IMR-90 (cell line): Measurements from ENCODE around the gene RASL11B. TPM values are rescaled to one million over a fixed set of nuclear protein-coding genes. Genes with fewer than 3 reads are reported as not detected.

Experiments
- ATAC-seq: fragments of 200-7000 bp; cut with Tn5 transposase; 2 replicates; pipeline ENCODE4 v1.9.1; 2020; ENCODE audit warnings: low read depth, mild to moderate bottlenecking, moderate library complexity
- BruUV-seq: library from RNA; stranded (reverse); fragments of 400-500 nt; replicated peaks from 2 replicates; lab custom pipeline; 2021; lab: Mats Ljungman, UMichigan
- CTCF ChIA-PET: fragments of 300-600 bp; formaldehyde crosslinking; extraction: SDS; loops from one replicate; lab custom pipeline; 2021; ENCODE audit warnings: antibody characterized with exemption; lab: Yijun Ruan, JAX
- POLR2A ChIA-PET: fragments of 300-600 bp; sonication (Branson Sonifier 250); formaldehyde crosslinking; loops from one replicate; lab custom pipeline; 2022; ENCODE audit warnings: antibody characterized with exemption; ENCODE audit not compliant: unreplicated experiment; lab: Charles Lee
- DNase-seq: peaks from one replicate; pipeline ENCODE4 v3.0.0; 2013
- H2AFZ ChIP-seq: replicated peaks from 2 replicates; pipeline ENCODE3; 2013; ENCODE audit warnings: low read length, mild to moderate bottlenecking; ENCODE audit not compliant: poor library complexity
- H2AK5ac ChIP-seq: 2 replicates; pipeline ENCODE4 v1.6.1; 2013; ENCODE audit warnings: low read depth, low read length, inconsistent platforms
- H2AK9ac ChIP-seq: replicated peaks from 2 replicates; pipeline ENCODE3; 2013; ENCODE audit warnings: mild to moderate bottlenecking, low read depth, low read length, moderate library complexity; ENCODE audit not compliant: poor library complexity
- H2BK120ac ChIP-seq: 2 replicates; pipeline ENCODE4 v1.6.1; 2013; ENCODE audit warnings: low read depth, low read length, inconsistent platforms
- H2BK15ac ChIP-seq: 3 replicates; pipeline ENCODE4 v1.6.1; 2013; ENCODE audit warnings: low read depth, low read length, inconsistent platforms
- H2BK20ac ChIP-seq: 2 replicates; pipeline ENCODE4 v1.6.1; 2013; ENCODE audit warnings: low read depth, mild to moderate bottlenecking, inconsistent platforms, low read length, moderate library complexity
- H2BK5ac ChIP-seq: 2 replicates; pipeline ENCODE4 v1.6.1; 2013; ENCODE audit warnings: mild to moderate bottlenecking, low read depth, low read length, inconsistent platforms; ENCODE audit not compliant: poor library complexity, severe bottlenecking
- H3K14ac ChIP-seq: replicated peaks from 2 replicates; pipeline ENCODE4 v1.6.1; 2013; ENCODE audit warnings: low read depth, low read length, inconsistent platforms
- H3K18ac ChIP-seq: 2 replicates; pipeline ENCODE4 v1.6.1; 2013; ENCODE audit warnings: low read depth, low read length, control low read depth
- H3K23ac ChIP-seq: 2 replicates; pipeline ENCODE4 v1.6.1; 2013; ENCODE audit warnings: low read depth, low read length, inconsistent platforms
- H3K27ac ChIP-seq: 2 replicates; pipeline ENCODE4 v1.5.1; 2013; ENCODE audit warnings: mild to moderate bottlenecking, control low read depth, low read length; ENCODE audit not compliant: insufficient read depth
- H3K27me3 ChIP-seq: 2 replicates; pipeline ENCODE4 v1.6.1; 2013; ENCODE audit warnings: low read length; ENCODE audit not compliant: control insufficient read depth, insufficient read depth
- H3K36me3 ChIP-seq: 2 replicates; pipeline ENCODE4 v1.6.1; 2013; ENCODE audit warnings: low read length, mixed read lengths; ENCODE audit not compliant: control insufficient read depth, insufficient read depth
- H3K4ac ChIP-seq: 2 replicates; pipeline ENCODE4 v1.6.1; 2013; ENCODE audit warnings: low read depth, low read length, inconsistent platforms
- H3K4me1 ChIP-seq: 2 replicates; pipeline ENCODE4 v1.6.1; 2013; ENCODE audit warnings: low read length, mixed read lengths; ENCODE audit not compliant: control insufficient read depth, insufficient read depth
- H3K4me2 ChIP-seq: 2 replicates; pipeline ENCODE4 v1.6.1; 2013; ENCODE audit warnings: low read depth, mild to moderate bottlenecking, control low read depth, low read length, moderate library complexity
- H3K4me3 ChIP-seq: 2 replicates; pipeline ENCODE4 v1.5.1; 2013; ENCODE audit warnings: low read depth, mild to moderate bottlenecking, control low read depth, low read length, moderate library complexity; ENCODE audit not compliant: insufficient read depth
- H3K56ac ChIP-seq: 2 replicates; pipeline ENCODE4 v1.6.1; 2013; ENCODE audit warnings: low read length, inconsistent platforms; ENCODE audit not compliant: insufficient read depth; ENCODE audit errors: extremely low read depth
- H3K79me1 ChIP-seq, 2 experiments: 2 replicates each; pipeline ENCODE4 v1.6.1; 2013; ENCODE audit warnings: low read length in 2 of 2, inconsistent platforms in 1 of 2, low read depth in 1 of 2
- H3K9ac ChIP-seq: 2 replicates; pipeline ENCODE4 v1.6.1; 2013; ENCODE audit warnings: low read depth, low read length, control low read depth
- H3K9me1 ChIP-seq: 2 replicates; pipeline ENCODE4 v1.6.1; 2013; ENCODE audit warnings: low read length, inconsistent platforms; ENCODE audit not compliant: insufficient read depth
- H3K9me3 ChIP-seq: 2 replicates; pipeline ENCODE4 v1.6.1; 2013; ENCODE audit warnings: low read length; ENCODE audit not compliant: control insufficient read depth, insufficient read depth
- H4K20me1 ChIP-seq: 2 replicates; pipeline ENCODE4 v1.6.1; 2013; ENCODE audit warnings: low read length, inconsistent platforms; ENCODE audit not compliant: insufficient read depth
- H4K5ac ChIP-seq: 2 replicates; pipeline ENCODE4 v1.6.1; 2013; ENCODE audit warnings: mild to moderate bottlenecking, low read depth, low read length, control low read depth
- H4K8ac ChIP-seq, 2 experiments: 2 replicates each; pipeline ENCODE4 v1.6.1; 2013; ENCODE audit warnings: low read depth in 2 of 2, low read length in 2 of 2, control low read depth in 1 of 2, inconsistent platforms in 1 of 2
- H4K91ac ChIP-seq: 2 replicates; pipeline ENCODE4 v1.6.1; 2013; ENCODE audit warnings: low read depth, low read length, inconsistent platforms; ENCODE audit not compliant: insufficient read depth
- CEBPB ChIP-seq: IDR thresholded peaks from 2 replicates; pipeline ENCODE4 v1.6.1; 2012; ENCODE audit warnings: low read depth, low read length, improper control_type of control experiment
- CHD1 ChIP-seq: IDR thresholded peaks from 2 replicates; pipeline ENCODE4 v1.6.1; 2012; ENCODE audit warnings: low read depth, low read length, improper control_type of control experiment
- CTCF ChIP-seq: conservative IDR thresholded peaks from 2 replicates; pipeline ENCODE4 v1.5.1; 2012; ENCODE audit warnings: mild to moderate bottlenecking, low read depth, low read length, improper control_type of control experiment
- ELK1 ChIP-seq: fragments of 150-350 bp; IDR thresholded peaks from 2 replicates; pipeline ENCODE4 v1.6.1; 2016; ENCODE audit warnings: low read depth, mild to moderate bottlenecking, low read length, moderate library complexity, borderline replicate concordance
- FOS ChIP-seq: fragments of 150-350 bp; IDR thresholded peaks from 2 replicates; pipeline ENCODE4 v1.6.1; 2016; ENCODE audit warnings: low read depth, low read length
- MAFK ChIP-seq: IDR thresholded peaks from 2 replicates; pipeline ENCODE4 v1.6.1; 2012; ENCODE audit warnings: low read depth, low read length, improper control_type of control experiment
- MAZ ChIP-seq: IDR thresholded peaks from 2 replicates; pipeline ENCODE4 v1.6.1; 2012; ENCODE audit warnings: low read depth, mild to moderate bottlenecking, low read length, improper control_type of control experiment, moderate library complexity, borderline replicate concordance
- MXI1 ChIP-seq: IDR thresholded peaks from 2 replicates; pipeline ENCODE4 v1.6.1; 2012; ENCODE audit warnings: low read depth, mild to moderate bottlenecking, low read length, moderate library complexity, borderline replicate concordance
- NFE2L2 ChIP-seq: fragments of 150-350 bp; IDR thresholded peaks from 2 replicates; pipeline ENCODE4 v1.6.1; 2016; ENCODE audit warnings: low read depth, mild to moderate bottlenecking, low read length
- POLR2A ChIP-seq: IDR thresholded peaks from 2 replicates; pipeline ENCODE4 v1.6.1; 2012; ENCODE audit warnings: mild to moderate bottlenecking, low read depth, low read length
- RAD21 ChIP-seq: IDR thresholded peaks from 2 replicates; pipeline ENCODE4 v1.6.1; 2012; ENCODE audit warnings: low read length, improper control_type of control experiment
- RFX5 ChIP-seq: IDR thresholded peaks from 2 replicates; pipeline ENCODE4 v1.8.0; 2012; ENCODE audit warnings: low read depth, mild to moderate bottlenecking, low read length, moderate library complexity
- SMC3 ChIP-seq: fragments of 150-350 bp; IDR thresholded peaks from 2 replicates; pipeline ENCODE4 v1.6.1; 2016; ENCODE audit warnings: low read depth, mild to moderate bottlenecking, antibody characterized with exemption, low read length, moderate library complexity
- USF2 ChIP-seq: fragments of 150-350 bp; IDR thresholded peaks from 2 replicates; pipeline ENCODE4 v1.6.1; 2017; ENCODE audit warnings: mild to moderate bottlenecking, antibody characterized with exemption, low read length, low read depth
- WGBS, 2 experiments: methylation state at CpG; one replicate each; pipeline versions ENCODE4 v1.1.5 to v1.1.7; 2013; ENCODE audit warnings: missing lambda C conversion rate in 2 of 2; ENCODE audit not compliant: insufficient read length in 1 of 2; ENCODE audit errors: extremely low coverage in 2 of 2; 5-methylcytosine and 5-hydroxymethylcytosine counted together
- dilution Hi-C: fragments of 300-500 bp; cut with HindIII; formaldehyde crosslinking; loops from one replicate; pipeline ENCODE4 v1.14.3; 2018; ENCODE audit warnings: low sequenced_read_pairs; ENCODE audit not compliant: unreplicated experiment
- in situ Hi-C: fragments of 300-500 bp; cut with MboI; formaldehyde crosslinking; loops from 3 replicates; pipeline ENCODE4 v1.14.3; 2019; ENCODE audit warnings: low sequenced_read_pairs, inconsistent platforms, mixed read lengths
- intact Hi-C: fragments of 100-400 bp; cut with micrococcal nuclease; formaldehyde crosslinking; loops from 2 replicates; pipeline ENCODE4 v1.10.0; 2022
- polyA plus RNA-seq, 3 experiments: library from polyadenylated mRNA; depleted of rRNA; stranded (reverse); fragments of >200 nt; gene quantifications; 2 replicates each; pipeline ENCODE4 v1.2.3, GENCODE V29; 2012; ENCODE audit warnings: low replicate concordance in 1 of 3
- total RNA-seq: library from RNA; depleted of rRNA; stranded (reverse); fragments of >200 nt; gene quantifications from 2 replicates; pipeline ENCODE4 v1.2.3, GENCODE V29; 2012

The RASL11B gene
- total and polyA plus RNA-seq, 2 of the 4 experiments (the other 2 are of a cell fraction), result 0.18 to 0.31 TPM

GRCh38 chr4:52883707-52884669 is 21.9 kb downstream of the RASL11B start:
- Histone ChIP-seq H2AFZ (no peak overlapping the region), H2AK5ac (no peak overlapping the region; the same call in 1 of the 2 replicates), H2BK15ac (no peak overlapping the region), H3K4me3 (no peak overlapping the region), H4K5ac (no peak overlapping the region), H2BK5ac (no peak overlapping the region), H3K23ac (no peak overlapping the region), H3K14ac (no peak overlapping the region), H3K9me1 (no peaks in the 10 kb centered on the region), H3K27ac (no peak overlapping the region), H4K91ac (no peak overlapping the region), H2BK120ac (no peak overlapping the region), H3K56ac (no peak overlapping the region), H2BK20ac (no peak overlapping the region), H3K4me1 (peaks cover 2% of the 10 kb centered on the region; the same call in 1 of the 2 replicates), H3K4me2 (no peak overlapping the region), H4K8ac (no peak overlapping the region), H3K36me3 (no peaks in the 10 kb centered on the region), H4K20me1 (no peaks in the 10 kb centered on the region), H3K79me1 (no peaks in the 10 kb centered on the region), H3K18ac (no peak overlapping the region), H3K27me3 (no peaks in the 10 kb centered on the region), H3K9ac (no peak overlapping the region), H2AK9ac (no peak overlapping the region), H3K4ac (no peak overlapping the region), H3K9me3 (peaks cover 2% of the 10 kb centered on the region; the same call in 1 of the 2 replicates)
- DNase-seq (no peak), ATAC-seq (0 out of 2 replicates have a peak, but pooled peaks have one; percentile 37)
- in situ Hi-C loops, result no loop called here
- intact Hi-C loops, result no loop called here
- dilution Hi-C loops, result no loop called here
- WGBS, 2 experiments, result no CpG with 5 or more reads among the region's 4 CpGs
- BruUV-seq, result no TSS peak
- CTCF ChIA-PET, result no interaction called here
- POLR2A ChIA-PET, result no interaction called here
- TF ChIP-seq ELK1 (no peak), RAD21 (no peak), MAFK (no peak), RFX5 (no peak), SMC3 (no peak), POLR2A (no peak), NFE2L2 (no peak), CHD1 (no peak), MXI1 (no peak), CEBPB (no peak), FOS (no peak), MAZ (no peak), USF2 (no peak), CTCF (no peak)
